Left lung (tissue), 10 donors: ENCODE data around the gene BMPR1A. TPM values are rescaled to one million over a fixed set of nuclear protein-coding genes. Genes with fewer than 3 reads are reported as not detected.

ENCODE experiments used
- ATAC-seq: fragments of 200-7000 bp; cut with Tn5 transposase; one replicate; pipeline ENCODE4 v1.9.1; 2020; ENCODE audit warnings: moderate library complexity
- DNase-seq, 4 donors: peaks; one replicate each; pipeline ENCODE4 v3.0.0-alpha.2; 2013 to 2020
- H3K27ac ChIP-seq, 2 donors: fragments of 200-600 bp; sonication (generic) in 1 of 2; one replicate each; pipeline versions ENCODE4 v1.5.0 to v1.8.0; 2020 to 2021
- H3K27me3 ChIP-seq, 2 donors: fragments of 200-600 bp; sonication (generic) in 1 of 2; one replicate each; pipeline versions ENCODE4 v1.5.0 to v1.8.0; 2020 to 2021
- H3K36me3 ChIP-seq, 2 donors: fragments of 200-600 bp; sonication (generic) in 1 of 2; one replicate each; pipeline versions ENCODE4 v1.5.0 to v1.8.0; 2020 to 2021
- H3K4me1 ChIP-seq, 2 donors: fragments of 200-600 bp; one replicate each; pipeline ENCODE4 v1.8.0; 2021
- H3K4me3 ChIP-seq, 2 donors: fragments of 200-600 bp; sonication (generic) in 1 of 2; one replicate each; pipeline versions ENCODE4 v1.5.0 to v1.8.0; 2020 to 2021; ENCODE audit warnings: mild to moderate bottlenecking in 1 of 2
- H3K9me3 ChIP-seq, 2 donors: fragments of 200-600 bp; sonication (generic) in 1 of 2; one replicate each; pipeline versions ENCODE4 v1.5.0 to v1.8.0; 2020 to 2021
- intact Hi-C, 2 donors: fragments of 100-400 bp; cut with DNase I; formaldehyde crosslinking; loops; one replicate each; pipeline versions ENCODE4 v1.11.2 to v1.14.2; 2022
- polyA plus RNA-seq, 6 donors: library from polyadenylated mRNA; unstranded; fragments of 120-200 nt; gene quantifications; one replicate each; pipeline ENCODE4 v1.2.1, GENCODE V29; 2013; ENCODE audit not compliant: insufficient read length in 6 of 6
- total RNA-seq, 2 donors: library from RNA; stranded (reverse); fragmentation: NEBNext Ultra II Directional; extraction: Animal tissue kit (Norgen Biotek cat#: 25700); gene quantifications; one replicate each; pipeline ENCODE4 v1.2.1, GENCODE V29; 2021
- TF ChIP-seq, protein P1 (sequence below), 2 donors: fragments of 200-600 bp; sonication (generic) in 1 of 2; IDR thresholded peaks; one replicate each; pipeline versions ENCODE4 v1.5.0 to v1.8.0; 2021; ENCODE audit warnings: antibody characterized with exemption in 2 of 2
- donor health status: DM: no; HTN: yes; CAD: no.
- donor health status: DM: no; HTN: no; CAD: no.

The BMPR1A gene
- total and polyA plus RNA-seq, 8 donors: 33.4 to 87.2 (median 72.9) TPM

- intact Hi-C loops: no loop called here
- Histone ChIP-seq H3K4me1 (no peaks in the 10 kb centered on the region), H3K27me3 (no peaks in the 10 kb centered on the region), H3K36me3 (no peaks in the 10 kb centered on the region), H3K9me3 (no peaks in the 10 kb centered on the region), H3K27ac (no peak overlapping the region), H3K4me3 (no peak overlapping the region)
- TF ChIP-seq, protein P1, sequence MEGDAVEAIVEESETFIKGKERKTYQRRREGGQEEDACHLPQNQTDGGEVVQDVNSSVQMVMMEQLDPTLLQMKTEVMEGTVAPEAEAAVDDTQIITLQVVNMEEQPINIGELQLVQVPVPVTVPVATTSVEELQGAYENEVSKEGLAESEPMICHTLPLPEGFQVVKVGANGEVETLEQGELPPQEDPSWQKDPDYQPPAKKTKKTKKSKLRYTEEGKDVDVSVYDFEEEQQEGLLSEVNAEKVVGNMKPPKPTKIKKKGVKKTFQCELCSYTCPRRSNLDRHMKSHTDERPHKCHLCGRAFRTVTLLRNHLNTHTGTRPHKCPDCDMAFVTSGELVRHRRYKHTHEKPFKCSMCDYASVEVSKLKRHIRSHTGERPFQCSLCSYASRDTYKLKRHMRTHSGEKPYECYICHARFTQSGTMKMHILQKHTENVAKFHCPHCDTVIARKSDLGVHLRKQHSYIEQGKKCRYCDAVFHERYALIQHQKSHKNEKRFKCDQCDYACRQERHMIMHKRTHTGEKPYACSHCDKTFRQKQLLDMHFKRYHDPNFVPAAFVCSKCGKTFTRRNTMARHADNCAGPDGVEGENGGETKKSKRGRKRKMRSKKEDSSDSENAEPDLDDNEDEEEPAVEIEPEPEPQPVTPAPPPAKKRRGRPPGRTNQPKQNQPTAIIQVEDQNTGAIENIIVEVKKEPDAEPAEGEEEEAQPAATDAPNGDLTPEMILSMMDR (IDR thresholded peaks at IDR 0.05): no peak
- DNase-seq: no peak
- ATAC-seq: no peak
Measured at GRCh38 chr10:86804805-86805204, 48.4 kb downstream of the BMPR1A start.

DNA sequence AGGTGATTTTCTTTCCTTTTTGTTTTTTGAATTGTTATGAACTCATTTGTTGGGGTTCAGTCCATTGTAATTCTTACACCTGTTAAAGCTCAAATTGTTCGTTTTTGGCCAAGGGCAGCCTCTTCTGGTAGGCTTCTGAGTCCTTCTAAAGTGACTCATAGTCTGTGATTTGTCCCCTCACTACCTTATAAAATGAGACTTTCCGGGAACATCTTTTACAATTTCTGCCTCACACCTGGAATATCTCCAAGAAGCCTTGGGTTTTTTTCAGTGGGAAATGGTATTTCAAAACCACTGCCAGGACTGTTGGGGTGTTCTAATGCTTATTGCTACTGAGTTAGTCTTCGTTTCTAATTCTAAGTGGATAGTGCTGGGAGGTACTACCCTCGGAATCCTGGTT lies 56.7 kb downstream of the BMPR1A start:
- no peaks in the 10 kb centered on the region for H3K9me3 ChIP-seq
- ATAC-seq: no peak
- no peak overlapping the region for H3K4me3 ChIP-seq
- intact Hi-C loops: no loop called here
- no peaks in the 10 kb centered on the region for H3K27me3 ChIP-seq
- no peak overlapping the region for H3K27ac ChIP-seq
- H3K4me1 ChIP-seq: no peaks in the 10 kb centered on the region
- DNase-seq: no peak
- no peaks in the 10 kb centered on the region for H3K36me3 ChIP-seq
- TF ChIP-seq, protein P1 (IDR thresholded peaks at IDR 0.05): no peak

GRCh38 chr10:86813982-86814381 lies 57.6 kb downstream of the BMPR1A start:
- intact Hi-C loops: no loop called here
- Histone ChIP-seq H3K36me3 (no peaks in the 10 kb centered on the region), H3K27me3 (no peaks in the 10 kb centered on the region), H3K4me3 (no peak overlapping the region), H3K9me3 (no peaks in the 10 kb centered on the region), H3K27ac (no peak overlapping the region), H3K4me1 (no peaks in the 10 kb centered on the region)
- DNase-seq: no peak
- TF ChIP-seq, protein P1 (IDR thresholded peaks at IDR 0.05): no peak
- no peak for ATAC-seq

GRCh38 chr10:86815035-86815617 lies 58.7 kb downstream of the BMPR1A start:
- no peak for ATAC-seq
- H3K4me1 ChIP-seq: no peaks in the 10 kb centered on the region

DNA sequence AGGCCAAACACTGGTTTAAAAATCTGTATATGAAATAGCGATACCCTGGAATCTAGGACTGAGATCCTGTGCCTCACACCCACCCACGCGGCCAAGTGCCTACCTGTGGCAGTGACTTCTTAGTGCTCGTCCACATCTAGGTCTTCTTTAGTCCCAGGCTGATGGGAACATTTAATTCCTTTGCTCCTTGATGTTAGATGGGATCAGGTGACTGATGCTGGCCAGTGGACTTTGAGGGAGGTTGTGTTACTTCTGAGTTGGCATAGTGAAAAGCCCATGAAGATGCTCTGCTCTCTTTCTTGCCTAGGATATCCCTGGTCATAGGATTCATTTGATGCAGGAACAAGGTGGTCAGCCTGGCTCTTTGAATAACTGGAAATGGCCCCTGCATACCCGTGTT lies 59.2 kb downstream of the BMPR1A start:
- Histone ChIP-seq H3K27me3 (no peaks in the 10 kb centered on the region), H3K4me1 (no peaks in the 10 kb centered on the region), H3K9me3 (no peaks in the 10 kb centered on the region), H3K27ac (no peak overlapping the region), H3K4me3 (no peak overlapping the region), H3K36me3 (no peaks in the 10 kb centered on the region)
- TF ChIP-seq, protein P1 (IDR thresholded peaks at IDR 0.05): no peak
- intact Hi-C loops: no loop called here
- ATAC-seq (no peak), DNase-seq (no peak)

More at GRCh38 chr10:86815035-86815617, 58.7 kb downstream of the BMPR1A start:
- no peak for DNase-seq
- TF ChIP-seq, protein P1 (IDR thresholded peaks at IDR 0.05): no peak
- no peaks in the 10 kb centered on the region for H3K36me3 ChIP-seq
- intact Hi-C loops: no loop called here
- H3K27ac ChIP-seq: no peak overlapping the region
- H3K9me3 ChIP-seq: no peaks in the 10 kb centered on the region
- H3K4me3 ChIP-seq: no peak overlapping the region
- H3K27me3 ChIP-seq: no peaks in the 10 kb centered on the region
